ENCODE results near the gene KASH5. TPM values are rescaled to one million over a fixed set of nuclear protein-coding genes. Genes with fewer than 3 reads are reported as not detected.
A peak's percentile ranks its signal among the peaks of the same experiment; 100 is the strongest.

Gene KASH5
- total RNA-seq, 1 experiment from 2014 or later, result 0.42 TPM

DNA sequence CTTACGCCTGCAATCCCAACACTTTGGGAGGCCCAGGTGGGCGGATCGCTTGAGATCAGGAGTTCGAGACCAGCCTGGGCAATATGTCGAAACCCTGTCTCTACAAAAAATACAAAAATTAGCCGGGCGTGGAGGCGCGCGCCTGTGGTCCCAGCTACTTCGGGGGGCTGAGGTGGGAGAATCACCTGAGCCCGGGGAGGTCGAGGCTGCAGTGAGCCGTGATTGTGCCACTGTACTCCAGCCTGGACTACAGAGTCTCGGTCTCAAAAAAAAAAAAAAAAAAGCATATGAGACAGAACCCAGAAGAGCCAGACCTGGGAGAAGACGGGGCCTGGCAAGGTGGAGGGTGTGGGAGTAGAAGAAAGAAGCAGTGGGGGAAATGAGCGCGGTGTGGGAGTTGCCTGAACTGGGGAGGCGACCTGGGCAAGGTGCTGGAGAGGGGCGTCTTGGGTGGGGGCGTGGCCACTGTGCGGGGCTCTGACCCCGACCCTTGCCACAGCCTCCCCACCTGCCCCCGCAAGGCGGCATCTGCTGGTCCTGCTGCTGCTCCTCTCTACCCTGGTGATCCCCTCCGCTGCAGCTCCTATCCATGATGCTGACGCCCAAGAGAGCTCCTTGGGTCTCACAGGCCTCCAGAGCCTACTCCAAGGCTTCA is 23.8 kb upstream of the KASH5 start:
- no peak for TF ChIP-seq CREM (CRISPR knock-in tag; IDR thresholded peaks at IDR 0.05)
- TF ChIP-seq NFATC4 (CRISPR knock-in tag; IDR thresholded peaks at IDR 0.05), result no peak
- TF ChIP-seq ATF1 (CRISPR knock-in tag; IDR thresholded peaks at IDR 0.05), result no peak
- TF ChIP-seq ZNF423 (CRISPR knock-in tag; IDR thresholded peaks at IDR 0.05), result no peak
- TF ChIP-seq ZNF396 (CRISPR knock-in tag; IDR thresholded peaks at IDR 0.05; ENCODE audit: borderline replicate concordance), result no peak
- TF ChIP-seq ZNF671 (CRISPR knock-in tag; IDR thresholded peaks at IDR 0.05), result no peak
- TF ChIP-seq, protein P1, sequence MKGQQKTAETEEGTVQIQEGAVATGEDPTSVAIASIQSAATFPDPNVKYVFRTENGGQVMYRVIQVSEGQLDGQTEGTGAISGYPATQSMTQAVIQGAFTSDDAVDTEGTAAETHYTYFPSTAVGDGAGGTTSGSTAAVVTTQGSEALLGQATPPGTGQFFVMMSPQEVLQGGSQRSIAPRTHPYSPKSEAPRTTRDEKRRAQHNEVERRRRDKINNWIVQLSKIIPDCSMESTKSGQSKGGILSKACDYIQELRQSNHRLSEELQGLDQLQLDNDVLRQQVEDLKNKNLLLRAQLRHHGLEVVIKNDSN (CRISPR knock-in tag; IDR thresholded peaks at IDR 0.05), result no peak
- TF ChIP-seq, protein P2, sequence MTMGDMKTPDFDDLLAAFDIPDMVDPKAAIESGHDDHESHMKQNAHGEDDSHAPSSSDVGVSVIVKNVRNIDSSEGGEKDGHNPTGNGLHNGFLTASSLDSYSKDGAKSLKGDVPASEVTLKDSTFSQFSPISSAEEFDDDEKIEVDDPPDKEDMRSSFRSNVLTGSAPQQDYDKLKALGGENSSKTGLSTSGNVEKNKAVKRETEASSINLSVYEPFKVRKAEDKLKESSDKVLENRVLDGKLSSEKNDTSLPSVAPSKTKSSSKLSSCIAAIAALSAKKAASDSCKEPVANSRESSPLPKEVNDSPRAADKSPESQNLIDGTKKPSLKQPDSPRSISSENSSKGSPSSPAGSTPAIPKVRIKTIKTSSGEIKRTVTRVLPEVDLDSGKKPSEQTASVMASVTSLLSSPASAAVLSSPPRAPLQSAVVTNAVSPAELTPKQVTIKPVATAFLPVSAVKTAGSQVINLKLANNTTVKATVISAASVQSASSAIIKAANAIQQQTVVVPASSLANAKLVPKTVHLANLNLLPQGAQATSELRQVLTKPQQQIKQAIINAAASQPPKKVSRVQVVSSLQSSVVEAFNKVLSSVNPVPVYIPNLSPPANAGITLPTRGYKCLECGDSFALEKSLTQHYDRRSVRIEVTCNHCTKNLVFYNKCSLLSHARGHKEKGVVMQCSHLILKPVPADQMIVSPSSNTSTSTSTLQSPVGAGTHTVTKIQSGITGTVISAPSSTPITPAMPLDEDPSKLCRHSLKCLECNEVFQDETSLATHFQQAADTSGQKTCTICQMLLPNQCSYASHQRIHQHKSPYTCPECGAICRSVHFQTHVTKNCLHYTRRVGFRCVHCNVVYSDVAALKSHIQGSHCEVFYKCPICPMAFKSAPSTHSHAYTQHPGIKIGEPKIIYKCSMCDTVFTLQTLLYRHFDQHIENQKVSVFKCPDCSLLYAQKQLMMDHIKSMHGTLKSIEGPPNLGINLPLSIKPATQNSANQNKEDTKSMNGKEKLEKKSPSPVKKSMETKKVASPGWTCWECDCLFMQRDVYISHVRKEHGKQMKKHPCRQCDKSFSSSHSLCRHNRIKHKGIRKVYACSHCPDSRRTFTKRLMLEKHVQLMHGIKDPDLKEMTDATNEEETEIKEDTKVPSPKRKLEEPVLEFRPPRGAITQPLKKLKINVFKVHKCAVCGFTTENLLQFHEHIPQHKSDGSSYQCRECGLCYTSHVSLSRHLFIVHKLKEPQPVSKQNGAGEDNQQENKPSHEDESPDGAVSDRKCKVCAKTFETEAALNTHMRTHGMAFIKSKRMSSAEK (CRISPR knock-in tag; IDR thresholded peaks at IDR 0.05; ENCODE audit: borderline replicate concordance), result no peak
- no peak for TF ChIP-seq CREB1 (CRISPR knock-in tag; IDR thresholded peaks at IDR 0.05)
- no peak for TF ChIP-seq ATF3 (CRISPR knock-in tag; conservative IDR thresholded peaks at IDR 0.05)
- TF ChIP-seq, protein P3, sequence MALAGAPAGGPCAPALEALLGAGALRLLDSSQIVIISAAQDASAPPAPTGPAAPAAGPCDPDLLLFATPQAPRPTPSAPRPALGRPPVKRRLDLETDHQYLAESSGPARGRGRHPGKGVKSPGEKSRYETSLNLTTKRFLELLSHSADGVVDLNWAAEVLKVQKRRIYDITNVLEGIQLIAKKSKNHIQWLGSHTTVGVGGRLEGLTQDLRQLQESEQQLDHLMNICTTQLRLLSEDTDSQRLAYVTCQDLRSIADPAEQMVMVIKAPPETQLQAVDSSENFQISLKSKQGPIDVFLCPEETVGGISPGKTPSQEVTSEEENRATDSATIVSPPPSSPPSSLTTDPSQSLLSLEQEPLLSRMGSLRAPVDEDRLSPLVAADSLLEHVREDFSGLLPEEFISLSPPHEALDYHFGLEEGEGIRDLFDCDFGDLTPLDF (CRISPR knock-in tag; IDR thresholded peaks at IDR 0.05), result no peak
- no peak for TF ChIP-seq TEAD1 (CRISPR knock-in tag; IDR thresholded peaks at IDR 0.05)
- no peak for TF ChIP-seq GRHL2 (CRISPR knock-in tag; IDR thresholded peaks at IDR 0.05; ENCODE audit: insufficient replicate concordance, severe bottlenecking)
- no peak for TF ChIP-seq JUN (CRISPR knock-in tag; IDR thresholded peaks at IDR 0.05)
- no peak for TF ChIP-seq ZNF219 (CRISPR knock-in tag; IDR thresholded peaks at IDR 0.05; ENCODE audit: borderline replicate concordance)
- no peak for TF ChIP-seq NFE2L1 (CRISPR knock-in tag; IDR thresholded peaks at IDR 0.05)
- TF ChIP-seq NR1H2 (CRISPR knock-in tag; IDR thresholded peaks at IDR 0.05), result no peak
- TF ChIP-seq FOXP4 (CRISPR knock-in tag; IDR thresholded peaks at IDR 0.05), result no peak
- TF ChIP-seq, protein P4, sequence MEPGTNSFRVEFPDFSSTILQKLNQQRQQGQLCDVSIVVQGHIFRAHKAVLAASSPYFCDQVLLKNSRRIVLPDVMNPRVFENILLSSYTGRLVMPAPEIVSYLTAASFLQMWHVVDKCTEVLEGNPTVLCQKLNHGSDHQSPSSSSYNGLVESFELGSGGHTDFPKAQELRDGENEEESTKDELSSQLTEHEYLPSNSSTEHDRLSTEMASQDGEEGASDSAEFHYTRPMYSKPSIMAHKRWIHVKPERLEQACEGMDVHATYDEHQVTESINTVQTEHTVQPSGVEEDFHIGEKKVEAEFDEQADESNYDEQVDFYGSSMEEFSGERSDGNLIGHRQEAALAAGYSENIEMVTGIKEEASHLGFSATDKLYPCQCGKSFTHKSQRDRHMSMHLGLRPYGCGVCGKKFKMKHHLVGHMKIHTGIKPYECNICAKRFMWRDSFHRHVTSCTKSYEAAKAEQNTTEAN (CRISPR knock-in tag; IDR thresholded peaks at IDR 0.05), result no peak
- no peak for TF ChIP-seq JAZF1 (CRISPR knock-in tag; IDR thresholded peaks at IDR 0.05)
- Mint-ChIP-seq H3K9me3 (peaks cover 6% of the 10 kb centered on the region), H3K4me3 (no peak overlapping the region), H3K4me1 (peaks cover 8% of the 10 kb centered on the region), H3K27ac (no peak overlapping the region), H3K36me3 (peaks cover 10% of the 10 kb centered on the region), H3K27me3 (ENCODE audit: low read depth) (peaks cover 5% of the 10 kb centered on the region)
- ChIA-PET POLR2A (no interaction called here), CTCF (interaction anchor here (1.3 to 1.4 kb wide), 2 partner anchors 52 to 71 kb away, joined by 3 to 12 read pairs; no protein-coding TSS in a partner anchor)
- DNase-seq (ENCODE audit: low spot score), result peak; percentile 23
- no peak for ATAC-seq
